GM18526 (cell line): ENCODE measurements around the gene ZNF493.

Experiments
- POLR2A ChIP-seq: IDR thresholded peaks from 3 replicates; pipeline ENCODE4 v1.6.1; 2011; ENCODE audit not compliant: insufficient read length; ENCODE audit errors: extremely low read depth

ZNF493 gene

GRCh38 chr19:21439201-21439751 is 42.3 kb downstream of the ZNF493 start:
- no peak for TF ChIP-seq POLR2A

DNA sequence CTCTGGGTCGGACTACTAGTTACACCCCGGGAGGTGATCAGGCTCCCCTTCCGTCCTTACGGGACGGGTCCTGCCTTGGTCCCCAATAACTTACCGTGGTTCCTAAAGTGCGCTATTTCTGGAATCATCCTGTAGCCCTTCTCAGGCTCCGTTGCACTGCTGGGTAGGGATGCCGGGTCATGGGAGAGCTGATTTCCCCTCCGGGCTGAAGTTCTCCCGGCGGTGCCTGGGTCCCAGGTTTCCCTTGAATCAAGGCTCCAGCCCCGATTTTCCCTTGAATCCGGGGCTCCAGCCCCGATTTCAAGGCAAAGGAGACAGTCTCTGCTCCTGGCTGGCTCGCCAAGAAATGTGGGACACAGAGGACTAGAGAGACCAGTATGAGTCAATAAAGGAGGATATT is 43.4 kb downstream of the ZNF493 start:
- no peak for TF ChIP-seq POLR2A

GRCh38 chr19:21451187-21451586 is 54.3 kb downstream of the ZNF493 start:
- no peak for TF ChIP-seq POLR2A

DNA sequence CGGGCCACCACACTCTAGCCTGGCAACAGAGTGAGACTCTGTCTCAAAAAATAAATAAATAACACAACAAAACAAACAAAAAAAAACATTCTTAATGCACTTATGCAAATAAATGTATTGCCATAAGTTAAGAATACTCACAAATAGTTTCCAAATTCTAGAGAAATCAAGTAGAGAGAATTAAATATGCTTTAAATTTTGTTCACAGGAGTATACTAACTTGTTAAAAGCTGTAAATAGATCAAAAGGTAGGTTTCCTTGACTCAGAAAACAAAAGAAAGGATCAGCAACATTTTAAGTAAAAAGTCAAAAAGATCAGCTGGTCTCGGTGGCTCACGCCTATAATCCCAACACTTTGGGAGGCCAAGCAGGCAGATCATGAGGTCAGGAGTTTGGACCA is 58.0 kb downstream of the ZNF493 start:
- TF ChIP-seq POLR2A: no peak

- TF ChIP-seq POLR2A: no peak
These were observed 63.8 kb downstream of the ZNF493 start for GRCh38 chr19:21460686-21461085.

DNA sequence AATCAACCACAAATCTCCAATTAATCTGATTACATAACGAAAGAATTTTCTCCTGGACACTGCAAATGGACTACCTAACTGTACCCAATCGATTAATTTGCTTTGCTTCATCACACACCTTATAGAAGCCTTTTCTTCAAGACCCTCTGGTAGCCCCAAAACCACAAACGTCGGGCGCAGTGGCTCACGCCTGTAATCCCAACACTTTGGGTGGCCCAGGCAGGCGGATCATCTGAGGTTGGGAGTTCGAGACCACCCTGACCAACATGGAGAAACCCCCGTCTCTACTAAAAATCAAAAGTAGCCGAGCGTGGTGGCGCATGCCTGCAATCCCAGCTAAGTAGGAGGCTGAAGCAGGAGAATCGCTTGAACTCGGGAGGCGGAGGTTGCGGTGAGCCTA is 65.6 kb downstream of the ZNF493 start:
- TF ChIP-seq POLR2A: no peak

DNA sequence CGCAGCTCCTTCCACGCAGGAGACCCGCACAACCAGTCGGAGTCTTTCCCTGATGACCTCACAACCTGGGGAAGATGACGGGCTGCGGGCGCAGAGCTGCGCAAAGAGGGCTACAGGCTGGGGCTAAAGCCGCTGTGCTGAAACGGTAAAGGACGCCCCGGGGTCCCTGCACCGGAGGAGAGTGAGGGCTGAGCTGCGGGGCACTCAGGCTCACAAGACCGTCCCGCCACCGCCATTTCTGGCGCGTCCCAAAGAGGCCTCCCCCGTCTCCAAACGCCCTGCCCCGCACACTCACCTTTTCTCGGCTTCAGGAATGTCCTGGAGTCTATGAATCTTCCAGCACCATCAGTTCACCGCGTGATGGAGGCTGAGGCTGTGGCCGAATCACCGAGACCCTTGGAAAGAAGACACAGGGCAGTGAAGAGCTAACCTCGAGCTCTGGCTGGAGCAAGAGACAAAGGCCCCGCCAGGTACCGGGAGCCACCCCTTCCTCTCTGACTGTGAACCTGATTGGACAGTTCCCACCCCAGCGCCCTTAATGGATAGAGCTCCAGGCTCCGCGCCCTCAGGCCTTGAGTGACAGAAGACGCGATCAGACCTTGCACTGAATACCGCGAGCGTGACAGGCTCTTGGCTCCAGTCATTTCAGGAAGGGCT is 66.6 kb downstream of the ZNF493 start:
- no peak for TF ChIP-seq POLR2A

- TF ChIP-seq POLR2A: no peak
These were observed 69.7 kb downstream of the ZNF493 start for GRCh38 chr19:21466627-21467026.

DNA sequence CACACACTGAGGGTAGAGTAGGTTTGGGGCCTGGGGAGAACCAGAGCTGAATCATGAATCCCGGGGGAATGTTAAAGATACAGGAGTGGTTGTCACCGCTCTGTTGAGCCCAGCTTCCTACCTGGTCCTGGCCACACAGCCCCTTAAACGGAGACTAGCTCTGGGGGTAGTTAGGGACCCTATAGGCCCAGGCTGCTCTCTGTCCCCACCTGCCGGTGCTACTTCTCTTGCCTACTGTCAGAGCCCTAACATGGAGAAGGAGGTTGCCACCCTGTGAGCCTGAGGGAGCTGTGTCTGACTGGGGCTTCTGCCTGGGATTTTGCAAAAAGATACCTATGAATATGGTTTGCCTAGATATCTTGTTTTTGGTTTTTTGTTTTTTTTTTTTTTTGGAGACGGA is 71.9 kb downstream of the ZNF493 start:
- no peak for TF ChIP-seq POLR2A

GRCh38 chr19:21472507-21472906 is 75.6 kb downstream of the ZNF493 start:
- no peak for TF ChIP-seq POLR2A

- no peak for TF ChIP-seq POLR2A
These were observed 77.8 kb downstream of the ZNF493 start for GRCh38 chr19:21474671-21475181.
